HepG2 (cell line): ENCODE data around the gene IL4I1. TPM values are rescaled to one million over a fixed set of nuclear protein-coding genes. Genes with fewer than 3 reads are reported as not detected.
A peak's percentile ranks its signal among the peaks of the same experiment; 100 is the strongest.

Experiments
- DMAP1 ChIP-seq: IDR thresholded peaks from 2 replicates; pipeline ENCODE4 v1.6.1; 2016
- FOXJ3 ChIP-seq: sonication (generic); formaldehyde crosslinking; IDR thresholded peaks from 2 replicates; pipeline ENCODE4 v1.4.0; 2020; ENCODE audit warnings: missing genetic modification reagents, mild to moderate bottlenecking, borderline replicate concordance
- GRHL1 ChIP-seq: sonication (generic); formaldehyde crosslinking; conservative IDR thresholded peaks from 2 replicates; pipeline ENCODE4 v1.8.0; 2022; ENCODE audit warnings: missing genetic modification reagents
- NCOA5 ChIP-seq: sonication (generic); formaldehyde crosslinking; IDR thresholded peaks from 2 replicates; pipeline ENCODE4 v1.4.0; 2020; ENCODE audit warnings: missing genetic modification reagents
- PHF8 ChIP-seq: sonication (generic); formaldehyde crosslinking; IDR thresholded peaks from 2 replicates; pipeline ENCODE4 v1.5.0; 2020; ENCODE audit warnings: missing genetic modification reagents
- RAD21 ChIP-seq: fragments of 450-650 bp; formaldehyde crosslinking; IDR thresholded peaks from 2 replicates; pipeline ENCODE4 v1.5.0; 2020; ENCODE audit warnings: mild to moderate bottlenecking
- RXRB ChIP-seq: IDR thresholded peaks from 2 replicates; pipeline ENCODE4 v1.6.1; 2016; ENCODE audit warnings: borderline replicate concordance, missing genetic modification reagents, missing compliant biosample characterization
- SIX4 ChIP-seq: sonication (generic); formaldehyde crosslinking; IDR thresholded peaks from 2 replicates; pipeline ENCODE4 v1.4.0; 2020; ENCODE audit warnings: missing genetic modification reagents
- SSRP1 ChIP-seq: IDR thresholded peaks from 2 replicates; pipeline ENCODE4 v1.6.1; 2016; ENCODE audit warnings: control low read depth
- ZNF205 ChIP-seq: IDR thresholded peaks from 2 replicates; pipeline ENCODE4 v1.6.1; 2018; ENCODE audit warnings: missing biosample characterization, missing genetic modification reagents
- ZNF430 ChIP-seq: sonication (generic); formaldehyde crosslinking; IDR thresholded peaks from 2 replicates; pipeline ENCODE4 v1.9.0; 2021; ENCODE audit warnings: mild to moderate bottlenecking, missing genetic modification reagents
- ZSCAN9 ChIP-seq: IDR thresholded peaks from 2 replicates; pipeline ENCODE4 v1.6.1; 2016; ENCODE audit warnings: borderline replicate concordance
- polyA plus RNA-seq, 8 experiments: library from polyadenylated mRNA; depleted of rRNA in 3 of 8; stranded (reverse) in 7 of 8; unstranded in 1 of 8; fragments of >200 nt; fragmentation: Illumina TruSeq in 4 of 8; extraction: Trizol in 4 of 8; gene quantifications; 2 replicates each; pipeline versions ENCODE4 v1.2.1 to v1.2.3, GENCODE V29; 2011 to 2016; ENCODE audit warnings: low read depth in 4 of 8, missing spikeins in 1 of 8, mixed read lengths in 1 of 8; ENCODE audit not compliant: insufficient read depth in 1 of 8
- total RNA-seq, 5 experiments: library from RNA; depleted of rRNA; stranded (reverse); fragments of >200 nt; fragmentation: Illumina TruSeq; extraction: Trizol; gene quantifications; 2 replicates each; pipeline ENCODE4 v1.2.3, GENCODE V29; 2016; ENCODE audit warnings: low read depth in 1 of 5
- TF ChIP-seq, protein P1 (sequence below): sonication (generic); formaldehyde crosslinking; IDR thresholded peaks from 2 replicates; pipeline ENCODE4 v1.4.0; 2020; ENCODE audit warnings: mild to moderate bottlenecking, missing genetic modification reagents, borderline replicate concordance
- TF ChIP-seq, protein P2 (sequence below): sonication (generic); formaldehyde crosslinking; IDR thresholded peaks from 2 replicates; pipeline ENCODE4 v1.4.0; 2020; ENCODE audit warnings: missing genetic modification reagents, mild to moderate bottlenecking, borderline replicate concordance
- TF ChIP-seq, protein P3 (sequence below): sonication (generic); formaldehyde crosslinking; IDR thresholded peaks from 2 replicates; pipeline ENCODE4 v1.4.0; 2020; ENCODE audit warnings: missing genetic modification reagents, borderline replicate concordance
- TF ChIP-seq, protein P4 (sequence below): sonication (generic); formaldehyde crosslinking; IDR thresholded peaks from 2 replicates; pipeline ENCODE4 v1.4.0; 2020; ENCODE audit warnings: mild to moderate bottlenecking, missing genetic modification reagents

Gene IL4I1
- total and polyA plus RNA-seq, 2 of the 13 experiments (the other 11 are each of a cell fraction or from before 2014, with no cell fraction given), result not detected

- TF ChIP-seq, protein P1, sequence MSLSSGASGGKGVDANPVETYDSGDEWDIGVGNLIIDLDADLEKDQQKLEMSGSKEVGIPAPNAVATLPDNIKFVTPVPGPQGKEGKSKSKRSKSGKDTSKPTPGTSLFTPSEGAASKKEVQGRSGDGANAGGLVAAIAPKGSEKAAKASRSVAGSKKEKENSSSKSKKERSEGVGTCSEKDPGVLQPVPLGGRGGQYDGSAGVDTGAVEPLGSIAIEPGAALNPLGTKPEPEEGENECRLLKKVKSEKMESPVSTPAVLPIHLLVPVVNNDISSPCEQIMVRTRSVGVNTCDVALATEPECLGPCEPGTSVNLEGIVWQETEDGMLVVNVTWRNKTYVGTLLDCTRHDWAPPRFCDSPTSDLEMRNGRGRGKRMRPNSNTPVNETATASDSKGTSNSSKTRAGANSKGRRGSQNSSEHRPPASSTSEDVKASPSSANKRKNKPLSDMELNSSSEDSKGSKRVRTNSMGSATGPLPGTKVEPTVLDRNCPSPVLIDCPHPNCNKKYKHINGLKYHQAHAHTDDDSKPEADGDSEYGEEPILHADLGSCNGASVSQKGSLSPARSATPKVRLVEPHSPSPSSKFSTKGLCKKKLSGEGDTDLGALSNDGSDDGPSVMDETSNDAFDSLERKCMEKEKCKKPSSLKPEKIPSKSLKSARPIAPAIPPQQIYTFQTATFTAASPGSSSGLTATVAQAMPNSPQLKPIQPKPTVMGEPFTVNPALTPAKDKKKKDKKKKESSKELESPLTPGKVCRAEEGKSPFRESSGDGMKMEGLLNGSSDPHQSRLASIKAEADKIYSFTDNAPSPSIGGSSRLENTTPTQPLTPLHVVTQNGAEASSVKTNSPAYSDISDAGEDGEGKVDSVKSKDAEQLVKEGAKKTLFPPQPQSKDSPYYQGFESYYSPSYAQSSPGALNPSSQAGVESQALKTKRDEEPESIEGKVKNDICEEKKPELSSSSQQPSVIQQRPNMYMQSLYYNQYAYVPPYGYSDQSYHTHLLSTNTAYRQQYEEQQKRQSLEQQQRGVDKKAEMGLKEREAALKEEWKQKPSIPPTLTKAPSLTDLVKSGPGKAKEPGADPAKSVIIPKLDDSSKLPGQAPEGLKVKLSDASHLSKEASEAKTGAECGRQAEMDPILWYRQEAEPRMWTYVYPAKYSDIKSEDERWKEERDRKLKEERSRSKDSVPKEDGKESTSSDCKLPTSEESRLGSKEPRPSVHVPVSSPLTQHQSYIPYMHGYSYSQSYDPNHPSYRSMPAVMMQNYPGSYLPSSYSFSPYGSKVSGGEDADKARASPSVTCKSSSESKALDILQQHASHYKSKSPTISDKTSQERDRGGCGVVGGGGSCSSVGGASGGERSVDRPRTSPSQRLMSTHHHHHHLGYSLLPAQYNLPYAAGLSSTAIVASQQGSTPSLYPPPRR (CRISPR knock-in tag), result no peak
- TF ChIP-seq DMAP1 (CRISPR knock-in tag) (peak; percentile 71), ZNF430 (CRISPR knock-in tag) (peak; percentile 26; the same call in 1 of the 2 replicates), FOXJ3 (no peak; the same call in 1 of the 2 replicates), RXRB (peak; percentile 6; the same call in 1 of the 2 replicates), SIX4 (CRISPR knock-in tag) (no peak), SSRP1 (CRISPR knock-in tag) (0 out of 2 replicates have a peak, but pooled peaks have one; percentile 41), RAD21 (CRISPR knock-in tag) (peak; percentile 20; the same call in 1 of the 2 replicates), GRHL1 (no peak), NCOA5 (CRISPR knock-in tag) (no peak), ZSCAN9 (CRISPR knock-in tag) (no peak), ZNF205 (CRISPR knock-in tag) (peak; percentile 67; the same call in 1 of the 2 replicates), PHF8 (CRISPR knock-in tag) (peak; percentile 61)
- TF ChIP-seq, protein P2, sequence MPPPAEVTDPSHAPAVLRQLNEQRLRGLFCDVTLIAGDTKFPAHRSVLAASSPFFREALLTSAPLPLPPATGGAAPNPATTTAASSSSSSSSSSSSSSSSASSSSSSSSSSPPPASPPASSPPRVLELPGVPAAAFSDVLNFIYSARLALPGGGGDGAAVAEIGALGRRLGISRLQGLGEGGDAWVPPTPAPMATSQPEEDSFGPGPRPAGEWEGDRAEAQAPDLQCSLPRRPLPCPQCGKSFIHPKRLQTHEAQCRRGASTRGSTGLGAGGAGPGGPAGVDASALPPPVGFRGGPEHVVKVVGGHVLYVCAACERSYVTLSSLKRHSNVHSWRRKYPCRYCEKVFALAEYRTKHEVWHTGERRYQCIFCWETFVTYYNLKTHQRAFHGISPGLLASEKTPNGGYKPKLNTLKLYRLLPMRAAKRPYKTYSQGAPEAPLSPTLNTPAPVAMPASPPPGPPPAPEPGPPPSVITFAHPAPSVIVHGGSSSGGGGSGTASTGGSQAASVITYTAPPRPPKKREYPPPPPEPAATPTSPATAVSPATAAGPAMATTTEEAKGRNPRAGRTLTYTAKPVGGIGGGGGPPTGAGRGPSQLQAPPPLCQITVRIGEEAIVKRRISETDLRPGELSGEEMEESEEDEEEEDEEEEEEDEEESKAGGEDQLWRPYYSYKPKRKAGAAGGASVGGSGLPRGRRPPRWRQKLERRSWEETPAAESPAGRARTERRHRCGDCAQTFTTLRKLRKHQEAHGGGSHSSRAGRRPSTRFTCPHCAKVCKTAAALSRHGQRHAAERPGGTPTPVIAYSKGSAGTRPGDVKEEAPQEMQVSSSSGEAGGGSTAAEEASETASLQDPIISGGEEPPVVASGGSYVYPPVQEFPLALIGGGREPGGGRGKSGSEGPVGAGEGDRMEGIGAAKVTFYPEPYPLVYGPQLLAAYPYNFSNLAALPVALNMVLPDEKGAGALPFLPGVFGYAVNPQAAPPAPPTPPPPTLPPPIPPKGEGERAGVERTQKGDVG (CRISPR knock-in tag), result no peak
- TF ChIP-seq, protein P3, sequence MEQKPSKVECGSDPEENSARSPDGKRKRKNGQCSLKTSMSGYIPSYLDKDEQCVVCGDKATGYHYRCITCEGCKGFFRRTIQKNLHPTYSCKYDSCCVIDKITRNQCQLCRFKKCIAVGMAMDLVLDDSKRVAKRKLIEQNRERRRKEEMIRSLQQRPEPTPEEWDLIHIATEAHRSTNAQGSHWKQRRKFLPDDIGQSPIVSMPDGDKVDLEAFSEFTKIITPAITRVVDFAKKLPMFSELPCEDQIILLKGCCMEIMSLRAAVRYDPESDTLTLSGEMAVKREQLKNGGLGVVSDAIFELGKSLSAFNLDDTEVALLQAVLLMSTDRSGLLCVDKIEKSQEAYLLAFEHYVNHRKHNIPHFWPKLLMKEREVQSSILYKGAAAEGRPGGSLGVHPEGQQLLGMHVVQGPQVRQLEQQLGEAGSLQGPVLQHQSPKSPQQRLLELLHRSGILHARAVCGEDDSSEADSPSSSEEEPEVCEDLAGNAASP (CRISPR knock-in tag), result peak; percentile 84
- TF ChIP-seq, protein P4, sequence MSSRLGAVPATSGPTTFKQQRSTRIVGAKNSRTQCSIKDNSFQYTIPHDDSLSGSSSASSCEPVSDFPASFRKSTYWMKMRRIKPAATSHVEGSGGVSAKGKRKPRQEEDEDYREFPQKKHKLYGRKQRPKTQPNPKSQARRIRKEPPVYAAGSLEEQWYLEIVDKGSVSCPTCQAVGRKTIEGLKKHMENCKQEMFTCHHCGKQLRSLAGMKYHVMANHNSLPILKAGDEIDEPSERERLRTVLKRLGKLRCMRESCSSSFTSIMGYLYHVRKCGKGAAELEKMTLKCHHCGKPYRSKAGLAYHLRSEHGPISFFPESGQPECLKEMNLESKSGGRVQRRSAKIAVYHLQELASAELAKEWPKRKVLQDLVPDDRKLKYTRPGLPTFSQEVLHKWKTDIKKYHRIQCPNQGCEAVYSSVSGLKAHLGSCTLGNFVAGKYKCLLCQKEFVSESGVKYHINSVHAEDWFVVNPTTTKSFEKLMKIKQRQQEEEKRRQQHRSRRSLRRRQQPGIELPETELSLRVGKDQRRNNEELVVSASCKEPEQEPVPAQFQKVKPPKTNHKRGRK, result no peak
These were observed 19.4 kb downstream of the IL4I1 start, which contains the start of the genes AKT1S1 and TBC1D17 (continued) for GRCh38 chr19:49877020-49877878.
